SK-N-MC (cell line): ENCODE data around the gene KCNB1.

Source experiments
- DNase-seq: peaks from one replicate; pipeline ENCODE4 v3.0.0-alpha.2; 2011; ENCODE audit warnings: low read depth, low spot score
- H3K27ac ChIP-seq: fragments of 200-600 bp; sonication (generic); 2 replicates; pipeline ENCODE4 v1.5.1; 2016; ENCODE audit warnings: mixed run types
- H3K36me3 ChIP-seq: fragments of 200-600 bp; sonication (generic); 2 replicates; pipeline ENCODE4 v1.6.1; 2017; ENCODE audit warnings: antibody characterized with exemption, low read length, mixed read lengths; ENCODE audit not compliant: insufficient read depth
- H3K4me3 ChIP-seq: fragments of 200-600 bp; sonication (generic); 2 replicates; pipeline ENCODE4 v1.5.1; 2016
- H3K9ac ChIP-seq: fragments of 200-600 bp; sonication (generic); 2 replicates; pipeline ENCODE4 v1.8.0; 2017; ENCODE audit warnings: mixed run types, mixed read lengths; ENCODE audit not compliant: insufficient read length
- H3K9me3 ChIP-seq: fragments of 200-600 bp; sonication (generic); 2 replicates; pipeline ENCODE4 v1.6.1; 2017; ENCODE audit warnings: low read depth, mild to moderate bottlenecking, antibody characterized with exemption, low read length, moderate library complexity, mixed read lengths
- EZH2 ChIP-seq: fragments of 200-600 bp; sonication (generic); IDR thresholded peaks from one replicate; pipeline ENCODE4 v1.6.1; 2017; ENCODE audit warnings: antibody characterized with exemption
- FOXP2 ChIP-seq: optimal IDR thresholded peaks from 2 replicates; pipeline ENCODE3; 2011; ENCODE audit warnings: mild to moderate bottlenecking, moderate library complexity; ENCODE audit not compliant: insufficient read depth; ENCODE audit errors: extremely low read length, control extremely low read depth
- POLR2AphosphoS5 ChIP-seq: IDR thresholded peaks from 2 replicates; pipeline ENCODE4 v1.6.1; 2012; ENCODE audit warnings: mild to moderate bottlenecking, low read depth, low read length, borderline replicate concordance

Gene KCNB1

DNA sequence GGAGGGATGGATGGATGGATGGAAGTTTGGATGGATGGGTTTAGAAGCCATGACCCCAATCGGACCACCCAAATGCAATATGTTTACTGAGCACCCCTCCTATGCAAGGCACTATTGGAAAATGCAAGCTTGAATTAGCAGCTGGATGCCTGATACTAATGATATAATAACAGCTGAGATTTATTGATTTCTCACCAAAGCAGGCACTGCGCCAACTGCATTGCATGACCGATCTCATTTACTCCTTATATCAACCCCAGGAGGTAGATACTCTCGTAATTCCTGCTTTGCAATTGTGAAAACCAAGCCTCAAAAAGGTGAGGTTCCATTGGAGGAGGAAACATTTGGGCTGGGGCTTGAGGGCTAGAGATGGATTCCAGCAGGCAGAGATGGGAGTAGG lies 89.7 kb downstream of the KCNB1 start:
- Histone ChIP-seq H3K36me3 (no peaks in the 10 kb centered on the region), H3K9ac (no peak overlapping the region), H3K4me3 (no peak overlapping the region), H3K9me3 (no peaks in the 10 kb centered on the region), H3K27ac (no peak overlapping the region)
- DNase-seq: no peak
- TF ChIP-seq EZH2 (no peak), POLR2AphosphoS5 (no peak), FOXP2 (no peak)

DNA sequence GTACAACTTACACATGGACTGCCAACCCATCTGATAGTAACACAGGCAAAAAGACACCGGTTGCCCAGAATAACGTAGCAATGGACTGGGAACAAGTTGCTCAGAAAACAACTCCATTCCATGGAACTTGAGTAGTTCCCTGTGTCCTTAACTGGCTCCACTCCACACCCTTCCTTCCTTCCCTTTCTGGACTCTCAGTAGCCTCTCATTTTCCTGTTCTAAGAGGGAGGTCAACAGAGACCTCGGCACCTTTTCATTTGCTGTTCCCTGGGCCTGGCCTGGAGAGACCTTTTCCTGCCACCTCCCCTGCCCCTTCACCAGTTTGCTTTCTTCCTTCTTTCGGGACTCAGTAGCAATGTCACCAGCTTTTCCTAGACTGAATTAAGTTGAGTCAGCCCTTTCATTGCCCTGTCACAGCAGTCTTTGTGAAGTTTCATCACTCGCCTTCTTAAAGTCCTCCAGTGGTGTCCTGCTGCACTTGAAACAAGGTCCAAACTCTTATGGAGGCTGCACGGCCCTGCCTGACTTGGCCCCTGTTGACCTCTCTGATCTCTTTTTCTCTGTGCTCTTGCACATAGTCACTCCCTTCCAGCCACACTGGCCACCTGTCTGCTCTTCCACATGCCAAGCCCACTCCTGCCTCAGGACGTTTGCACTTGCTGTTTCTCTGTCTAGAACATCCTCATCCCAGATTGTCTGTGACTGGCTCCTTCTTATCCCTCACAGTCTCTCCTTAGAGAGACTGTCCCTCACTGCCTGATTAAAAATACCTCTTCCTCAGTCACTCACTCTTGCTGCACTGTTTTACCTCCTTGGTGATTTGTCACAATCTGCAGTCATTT lies 90.8 kb downstream of the KCNB1 start:
- Histone ChIP-seq H3K9me3 (no peaks in the 10 kb centered on the region), H3K4me3 (no peak overlapping the region), H3K27ac (no peak overlapping the region), H3K36me3 (no peaks in the 10 kb centered on the region), H3K9ac (no peak overlapping the region)
- no peak for DNase-seq
- TF ChIP-seq EZH2 (no peak), POLR2AphosphoS5 (no peak), FOXP2 (no peak)

- no peaks in the 10 kb centered on the region for H3K36me3 ChIP-seq
These were observed 92.6 kb downstream of the KCNB1 start for GRCh38 chr20:49389854-49390253.

DNA sequence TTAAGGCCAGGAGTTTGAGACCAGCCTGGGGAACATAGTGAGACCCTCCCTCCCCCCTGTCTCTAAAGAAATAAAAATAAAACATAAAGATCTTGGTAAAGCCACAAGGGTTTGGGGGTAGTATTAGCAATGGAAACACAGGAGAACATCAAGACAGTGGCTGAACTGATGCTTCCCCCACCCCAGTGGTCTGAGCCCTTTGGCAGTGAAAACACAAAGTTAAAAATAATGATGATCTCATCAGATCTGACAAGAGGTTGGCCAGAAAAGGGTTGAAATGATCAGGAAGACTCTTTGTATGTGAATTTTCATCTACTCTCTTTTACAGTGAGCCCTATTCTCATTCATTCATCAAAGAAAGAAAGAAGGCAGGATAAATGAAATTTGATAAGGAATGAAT lies 93.7 kb downstream of the KCNB1 start:
- H3K4me3 ChIP-seq: no peak overlapping the region
- no peaks in the 10 kb centered on the region for H3K36me3 ChIP-seq
- no peak overlapping the region for H3K9ac ChIP-seq
- H3K27ac ChIP-seq: no peak overlapping the region
- no peaks in the 10 kb centered on the region for H3K9me3 ChIP-seq
- DNase-seq: no peak
- TF ChIP-seq FOXP2: no peak
- TF ChIP-seq POLR2AphosphoS5: no peak
- no peak for TF ChIP-seq EZH2

More at GRCh38 chr20:49389854-49390253, 92.6 kb downstream of the KCNB1 start:
- DNase-seq: no peak
- Histone ChIP-seq H3K4me3 (no peak overlapping the region), H3K27ac (no peak overlapping the region), H3K9me3 (no peaks in the 10 kb centered on the region), H3K9ac (no peak overlapping the region)
- TF ChIP-seq EZH2 (no peak), FOXP2 (no peak), POLR2AphosphoS5 (no peak)

DNA sequence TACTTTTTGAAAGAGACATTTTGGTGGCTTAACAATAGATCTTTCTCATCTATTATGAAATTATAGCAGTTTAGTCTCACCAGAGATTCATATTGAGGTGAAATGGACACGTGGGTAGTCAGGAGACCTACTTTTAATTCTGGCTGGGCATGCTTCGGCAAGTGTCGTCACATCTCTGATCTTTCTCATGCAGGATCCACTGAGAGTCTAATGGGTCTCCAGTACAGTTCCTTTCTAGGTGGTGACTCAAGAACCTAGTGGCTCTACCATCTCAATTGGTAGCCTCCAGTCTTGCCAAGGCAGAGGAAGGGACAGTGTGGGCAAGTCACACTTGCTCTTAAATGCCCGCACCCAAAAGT lies 94.9 kb downstream of the KCNB1 start:
- Histone ChIP-seq H3K4me3 (no peak overlapping the region), H3K9me3 (no peaks in the 10 kb centered on the region), H3K27ac (no peak overlapping the region), H3K9ac (no peak overlapping the region), H3K36me3 (no peaks in the 10 kb centered on the region)
- TF ChIP-seq POLR2AphosphoS5 (no peak), FOXP2 (no peak), EZH2 (no peak)
- no peak for DNase-seq

DNA sequence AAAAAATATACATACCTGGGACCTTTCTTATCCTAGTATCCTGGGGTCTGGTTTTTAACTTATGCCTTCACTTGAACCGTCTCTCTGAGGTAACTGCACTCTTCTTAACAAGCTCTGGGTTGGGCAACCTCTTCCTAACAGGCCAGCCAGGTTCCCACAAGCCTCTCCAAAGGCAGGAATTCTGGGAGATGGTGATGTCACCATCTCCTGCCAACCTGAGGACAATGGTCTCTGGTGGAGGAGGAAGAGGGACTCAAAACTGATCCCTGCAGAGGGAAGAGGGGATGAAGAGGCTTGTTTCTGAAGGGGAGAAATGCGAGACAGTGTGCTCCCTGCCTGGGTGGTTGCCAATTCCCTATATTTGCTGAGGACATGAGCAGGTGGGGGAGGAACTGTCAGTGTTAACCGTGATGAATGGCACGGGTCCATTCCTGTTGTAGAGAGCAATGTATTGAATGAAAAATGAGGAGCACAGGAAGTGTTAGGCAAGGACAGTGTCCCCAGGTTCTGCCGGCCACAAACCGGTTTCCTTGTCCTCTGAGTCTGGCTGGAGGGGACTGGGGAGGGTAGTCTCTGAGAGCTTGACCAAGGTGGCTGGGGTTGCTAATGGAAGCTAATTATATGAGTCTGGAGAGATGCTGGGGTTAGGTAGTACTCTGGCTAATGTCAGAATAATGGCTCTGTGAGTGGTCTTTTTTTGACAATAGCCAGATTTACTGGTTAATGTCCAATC lies 95.5 kb downstream of the KCNB1 start:
- no peak overlapping the region for H3K9ac ChIP-seq
- DNase-seq: no peak

GRCh38 chr20:49385465-49385864 lies 97.0 kb downstream of the KCNB1 start:
- DNase-seq: no peak
- TF ChIP-seq EZH2 (no peak), POLR2AphosphoS5 (no peak), FOXP2 (no peak)

More for the DNA sequence above, 95.5 kb downstream of the KCNB1 start:
- Histone ChIP-seq H3K9me3 (no peaks in the 10 kb centered on the region), H3K36me3 (no peaks in the 10 kb centered on the region), H3K4me3 (no peak overlapping the region), H3K27ac (no peak overlapping the region)
- no peak for TF ChIP-seq POLR2AphosphoS5
- TF ChIP-seq EZH2: no peak
- no peak for TF ChIP-seq FOXP2

More at GRCh38 chr20:49385465-49385864, 97.0 kb downstream of the KCNB1 start:
- no peaks in the 10 kb centered on the region for H3K9me3 ChIP-seq
- no peaks in the 10 kb centered on the region for H3K36me3 ChIP-seq
- no peak overlapping the region for H3K4me3 ChIP-seq
- no peak overlapping the region for H3K27ac ChIP-seq
- H3K9ac ChIP-seq: no peak overlapping the region
